MM.1S (cell line): ENCODE results near the gene GNG13.

ENCODE experiments used
- CTCF ChIP-seq: fragments of 300-600 bp; sonication (generic); IDR thresholded peaks from 2 replicates; pipeline ENCODE4 v1.5.1; 2016; ENCODE audit warnings: antibody characterized with exemption, low read length, mixed read lengths
- EZH2 ChIP-seq: fragments of 300-600 bp; sonication (generic); optimal IDR thresholded peaks from 2 replicates; pipeline ENCODE3; 2017; ENCODE audit warnings: low read depth, mild to moderate bottlenecking, antibody characterized with exemption, low read length, mixed read lengths

- TF ChIP-seq CTCF (no peak), EZH2 (no peak)
These were observed 17.6 kb downstream of the GNG13 start for GRCh38 chr16:782766-783403.
